HCT116 (cell line): Measurements from ENCODE around the gene RLN1.

Source experiments
- CTCF ChIP-seq, 3 experiments: fragments of 200-600 bp in 1 of 3; sonication (generic) in 1 of 3; IDR thresholded peaks in 2 of 3; conservative IDR thresholded peaks in 1 of 3; 2 replicates each; pipeline ENCODE4 v1.5.1; 2012 to 2017; ENCODE audit warnings: low read depth in 2 of 3, low read length in 2 of 3, antibody characterized with exemption in 1 of 3, borderline replicate concordance in 1 of 3, control low read depth in 1 of 3, mild to moderate bottlenecking in 1 of 3, mixed read lengths in 1 of 3, mixed run types in 1 of 3, moderate library complexity in 1 of 3; ENCODE audit not compliant: insufficient read depth in 1 of 3
- ELF1 ChIP-seq: IDR thresholded peaks from 2 replicates; pipeline ENCODE4 v1.6.1; 2012; ENCODE audit warnings: low read depth, borderline replicate concordance
- EZH2 ChIP-seq: fragments of 200-600 bp; sonication (generic); IDR thresholded peaks from 2 replicates; pipeline ENCODE4 v1.6.1; 2017; ENCODE audit warnings: antibody characterized with exemption, mixed run types
- POLR2A ChIP-seq: IDR thresholded peaks from 2 replicates; pipeline ENCODE4 v1.7.0; 2011; ENCODE audit warnings: borderline replicate concordance; ENCODE audit not compliant: insufficient read depth, insufficient read length; ENCODE audit errors: extremely low read depth

DNA sequence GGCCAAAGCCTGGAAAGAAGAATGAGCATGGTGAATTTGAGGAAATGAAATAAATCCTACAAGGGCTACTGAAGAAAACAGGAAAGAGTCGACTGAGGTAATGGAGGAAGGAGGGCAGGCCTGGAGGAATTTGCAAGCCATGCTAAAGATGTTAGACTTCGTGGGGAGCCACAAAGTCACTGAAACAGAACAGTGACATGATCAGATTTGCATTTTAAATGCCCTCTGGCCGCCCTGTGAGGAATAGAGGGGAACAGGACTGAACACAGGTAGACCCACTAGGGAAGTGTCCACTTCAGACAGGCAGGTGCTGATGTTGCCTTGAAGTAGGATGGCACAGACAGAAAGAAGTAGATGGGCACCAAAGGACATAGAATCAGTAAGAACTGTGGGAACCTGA is 42.8 kb upstream of the RLN1 start:
- TF ChIP-seq EZH2 = no peak
- TF ChIP-seq POLR2A = no peak
- TF ChIP-seq CTCF (IDR thresholded peaks at IDR 0.05 in 2 of 3, conservative IDR thresholded peaks at IDR 0.05 in 1 of 3; ENCODE audit: borderline replicate concordance in 1 of 3, insufficient read depth in 1 of 3, low read depth in 2 of 3, low read length in 2 of 3) = no peak
- TF ChIP-seq ELF1 = no peak
